Lower leg skin (tissue), 3 donors: ENCODE results near the gene TGFBR3.

Experiments used
- CTCF ChIP-seq, 3 donors: fragments of 450-650 bp; IDR thresholded peaks; one replicate each; pipeline ENCODE4 v1.5.1; 2016; ENCODE audit warnings: antibody characterized with exemption in 3 of 3, mild to moderate bottlenecking in 3 of 3, moderate library complexity in 2 of 3
- POLR2A ChIP-seq, 2 donors: fragments of 450-650 bp; IDR thresholded peaks; one replicate each; pipeline ENCODE4 v1.6.1; 2016 to 2017; ENCODE audit warnings: antibody characterized with exemption in 2 of 2, mild to moderate bottlenecking in 1 of 2, moderate library complexity in 1 of 2

DNA sequence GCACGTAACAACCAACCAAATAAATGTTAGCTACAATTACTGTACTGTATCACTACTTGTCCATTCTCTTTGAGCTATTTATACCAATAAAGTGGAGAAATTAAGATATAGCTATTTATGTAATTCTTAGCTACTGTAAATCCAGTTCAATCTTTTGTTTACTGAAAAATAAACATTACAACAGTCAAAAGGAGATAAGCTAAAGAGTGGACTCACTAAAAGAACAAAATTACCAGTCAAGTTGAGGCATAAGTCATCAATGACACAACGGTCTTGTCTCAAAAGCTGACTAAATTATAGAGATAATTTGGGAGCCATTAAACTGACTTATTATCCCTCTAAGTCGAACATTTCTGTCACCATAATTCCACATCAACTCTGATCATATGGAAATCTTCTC lies 22.5 kb downstream of the TGFBR3 start:
- TF ChIP-seq CTCF (IDR thresholded peaks at IDR 0.05) (no peak), POLR2A (IDR thresholded peaks at IDR 0.05) (no peak)
